AG09309 (cell line): ENCODE results near the gene AASDH.
A peak's percentile ranks its signal among the peaks of the same experiment; 100 is the strongest.

Experiments used
- DNase-seq: peaks from one replicate; pipeline ENCODE4 v3.0.0-alpha.2; 2010; ENCODE audit warnings: low read depth
- H3K4me3 ChIP-seq: 2 replicates; pipeline ENCODE4 v1.5.1; 2011; ENCODE audit warnings: mild to moderate bottlenecking, low read depth, low read length, moderate library complexity; ENCODE audit not compliant: control insufficient read depth
- TF ChIP-seq, protein P1 (sequence below): IDR thresholded peaks from 2 replicates; pipeline ENCODE4 v1.5.1; 2011; ENCODE audit warnings: mild to moderate bottlenecking, low read depth, low read length, inconsistent platforms; ENCODE audit not compliant: insufficient read depth, control insufficient read depth; ENCODE audit errors: missing control alignments

The AASDH gene

DNA sequence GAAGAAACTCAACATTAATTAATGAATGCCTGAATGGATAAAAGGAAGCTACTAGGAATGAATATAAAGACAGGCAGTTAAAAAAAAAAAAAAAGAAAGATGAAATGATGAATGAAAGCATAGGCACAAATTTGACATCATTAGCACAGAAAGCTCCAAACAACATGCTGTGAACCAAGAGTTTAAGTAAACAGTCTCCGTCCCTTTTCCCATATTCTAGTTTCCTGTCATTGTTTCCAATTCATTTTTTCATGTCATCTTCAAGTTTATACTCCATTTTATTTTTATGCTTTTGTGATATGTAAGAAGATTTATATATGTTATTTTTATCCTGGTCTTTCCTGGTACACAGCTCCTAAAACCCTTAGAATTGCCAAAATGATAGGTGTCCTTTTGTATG, 17.7 kb upstream of the AASDH start:
- no peak overlapping the region for H3K4me3 ChIP-seq
- TF ChIP-seq, protein P1, sequence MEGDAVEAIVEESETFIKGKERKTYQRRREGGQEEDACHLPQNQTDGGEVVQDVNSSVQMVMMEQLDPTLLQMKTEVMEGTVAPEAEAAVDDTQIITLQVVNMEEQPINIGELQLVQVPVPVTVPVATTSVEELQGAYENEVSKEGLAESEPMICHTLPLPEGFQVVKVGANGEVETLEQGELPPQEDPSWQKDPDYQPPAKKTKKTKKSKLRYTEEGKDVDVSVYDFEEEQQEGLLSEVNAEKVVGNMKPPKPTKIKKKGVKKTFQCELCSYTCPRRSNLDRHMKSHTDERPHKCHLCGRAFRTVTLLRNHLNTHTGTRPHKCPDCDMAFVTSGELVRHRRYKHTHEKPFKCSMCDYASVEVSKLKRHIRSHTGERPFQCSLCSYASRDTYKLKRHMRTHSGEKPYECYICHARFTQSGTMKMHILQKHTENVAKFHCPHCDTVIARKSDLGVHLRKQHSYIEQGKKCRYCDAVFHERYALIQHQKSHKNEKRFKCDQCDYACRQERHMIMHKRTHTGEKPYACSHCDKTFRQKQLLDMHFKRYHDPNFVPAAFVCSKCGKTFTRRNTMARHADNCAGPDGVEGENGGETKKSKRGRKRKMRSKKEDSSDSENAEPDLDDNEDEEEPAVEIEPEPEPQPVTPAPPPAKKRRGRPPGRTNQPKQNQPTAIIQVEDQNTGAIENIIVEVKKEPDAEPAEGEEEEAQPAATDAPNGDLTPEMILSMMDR, result no peak
- DNase-seq, result no peak

DNA sequence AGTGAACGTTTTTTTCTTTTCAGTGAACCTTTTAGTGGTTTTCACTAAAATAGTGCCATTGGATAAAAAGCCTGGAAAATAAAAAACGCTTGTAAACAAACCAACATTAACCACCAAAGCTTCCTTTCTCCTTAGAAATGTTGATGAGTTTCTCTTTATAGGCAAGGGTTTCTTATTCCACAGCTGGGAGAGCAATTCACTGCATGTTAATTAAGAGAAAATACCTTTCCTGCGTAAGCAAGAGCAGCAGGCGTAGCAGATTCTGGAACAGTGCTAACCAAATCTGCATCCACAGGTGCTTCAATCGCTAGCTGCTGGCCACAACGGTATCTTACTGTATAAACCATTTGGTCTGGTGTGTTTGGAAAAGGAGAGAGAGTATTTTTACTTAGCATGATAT, 13.3 kb upstream of the AASDH start:
- TF ChIP-seq, protein P1, result no peak
- no peak overlapping the region for H3K4me3 ChIP-seq
- DNase-seq, result no peak

DNA sequence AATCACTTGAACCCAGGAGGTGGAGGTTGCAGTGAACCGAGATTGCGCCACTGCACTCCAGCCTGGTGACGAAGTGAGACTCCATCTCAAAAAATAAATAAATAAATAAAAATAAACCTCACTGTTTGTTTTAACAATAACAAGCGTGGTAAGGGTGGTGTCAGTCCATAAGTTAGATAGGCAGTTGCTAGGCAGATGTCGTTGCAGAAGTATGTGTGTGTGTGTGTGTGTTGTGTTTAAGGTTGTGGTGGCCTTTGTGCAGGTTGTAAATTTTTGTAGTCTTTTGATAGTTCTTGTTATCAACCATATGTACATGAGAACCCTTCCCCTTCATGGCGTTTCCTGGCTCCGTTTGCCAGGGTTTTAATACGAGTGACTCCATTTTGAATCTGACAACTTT, 4.0 kb upstream of the AASDH start:
- no peak overlapping the region for H3K4me3 ChIP-seq
- no peak for DNase-seq
- TF ChIP-seq, protein P1, result no peak

DNA sequence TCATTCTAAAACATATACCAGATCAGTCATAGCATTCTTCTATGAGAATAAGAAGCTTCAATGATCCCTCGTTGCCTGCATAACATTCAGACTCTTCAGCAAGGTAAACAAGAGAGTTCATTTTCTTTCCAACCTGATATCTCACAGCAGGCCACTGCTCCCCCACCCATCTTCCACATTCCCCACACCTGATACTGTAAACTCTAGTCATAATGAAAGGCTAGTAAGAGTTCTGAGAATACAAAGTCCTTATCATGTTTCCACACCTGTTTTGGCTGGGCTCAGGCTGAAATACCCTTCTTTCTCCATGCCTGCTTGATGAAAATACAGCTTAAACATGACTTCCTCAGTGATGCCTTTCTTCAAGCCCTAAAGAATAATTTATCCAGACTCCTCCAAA, 2.3 kb upstream of the AASDH start:
- no peak overlapping the region for H3K4me3 ChIP-seq
- TF ChIP-seq, protein P1, result no peak
- DNase-seq, result no peak

- TF ChIP-seq, protein P1, result no peak
- peak overlapping the region; percentile 87 for H3K4me3 ChIP-seq
- DNase-seq, result no peak
These were observed 1.0 kb upstream of the AASDH start for GRCh38 chr4:56388306-56388705.

GRCh38 chr4:56386091-56386490, 1.2 kb downstream of the AASDH start:
- no peak overlapping the region for H3K4me3 ChIP-seq
- no peak for DNase-seq
- TF ChIP-seq, protein P1, result no peak

DNA sequence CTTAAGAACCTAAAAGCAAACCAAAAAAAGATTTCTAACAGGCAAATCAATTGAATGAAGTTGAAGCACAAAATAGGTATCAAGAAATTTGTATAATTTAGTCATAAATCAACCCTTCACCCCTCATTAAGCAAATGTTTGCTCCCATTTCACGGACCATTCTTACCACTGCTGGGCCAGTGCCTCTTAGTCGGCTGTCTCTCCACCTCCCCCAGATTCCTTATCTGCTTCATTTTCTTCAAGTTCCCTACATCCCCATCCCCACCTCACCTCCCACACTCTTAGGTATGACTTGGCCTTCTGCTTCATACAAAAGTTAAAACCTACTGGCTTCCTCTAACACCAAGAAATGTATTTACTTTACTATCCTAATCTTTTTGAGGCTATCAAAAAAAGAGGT, 11.8 kb downstream of the AASDH start:
- H3K4me3 ChIP-seq, result no peak overlapping the region
- TF ChIP-seq, protein P1, result no peak
- no peak for DNase-seq
